Frontal cortex (tissue), 4 donors: ENCODE measurements around the gene GTPBP6. TPM values are rescaled to one million over a fixed set of nuclear protein-coding genes. Genes with fewer than 3 reads are reported as not detected.

Source experiments
- DNase-seq, 2 donors: peaks; one replicate each; pipeline ENCODE4 v3.0.0; 2012; ENCODE audit warnings: low spot score in 2 of 2
- FAIRE-seq: peaks from 2 replicates; lab custom pipeline; 2012; peaks lifted over from hg19 to GRCh38; lab: Jason Lieb, UNC
- total RNA-seq: library from RNA; depleted of rRNA; stranded (reverse); fragments of >200 nt; gene quantifications from one replicate; pipeline ENCODE4 v1.2.3, GENCODE V29; 2014
- donor health status: control.
- donor health status: control.
- donor health status: control.

The GTPBP6 gene, protein sequence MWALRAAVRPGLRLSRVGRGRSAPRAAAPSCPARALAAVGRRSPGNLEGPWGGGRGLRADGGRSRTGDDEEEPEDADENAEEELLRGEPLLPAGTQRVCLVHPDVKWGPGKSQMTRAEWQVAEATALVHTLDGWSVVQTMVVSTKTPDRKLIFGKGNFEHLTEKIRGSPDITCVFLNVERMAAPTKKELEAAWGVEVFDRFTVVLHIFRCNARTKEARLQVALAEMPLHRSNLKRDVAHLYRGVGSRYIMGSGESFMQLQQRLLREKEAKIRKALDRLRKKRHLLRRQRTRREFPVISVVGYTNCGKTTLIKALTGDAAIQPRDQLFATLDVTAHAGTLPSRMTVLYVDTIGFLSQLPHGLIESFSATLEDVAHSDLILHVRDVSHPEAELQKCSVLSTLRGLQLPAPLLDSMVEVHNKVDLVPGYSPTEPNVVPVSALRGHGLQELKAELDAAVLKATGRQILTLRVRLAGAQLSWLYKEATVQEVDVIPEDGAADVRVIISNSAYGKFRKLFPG
- total RNA-seq: 23.6 TPM

DNA sequence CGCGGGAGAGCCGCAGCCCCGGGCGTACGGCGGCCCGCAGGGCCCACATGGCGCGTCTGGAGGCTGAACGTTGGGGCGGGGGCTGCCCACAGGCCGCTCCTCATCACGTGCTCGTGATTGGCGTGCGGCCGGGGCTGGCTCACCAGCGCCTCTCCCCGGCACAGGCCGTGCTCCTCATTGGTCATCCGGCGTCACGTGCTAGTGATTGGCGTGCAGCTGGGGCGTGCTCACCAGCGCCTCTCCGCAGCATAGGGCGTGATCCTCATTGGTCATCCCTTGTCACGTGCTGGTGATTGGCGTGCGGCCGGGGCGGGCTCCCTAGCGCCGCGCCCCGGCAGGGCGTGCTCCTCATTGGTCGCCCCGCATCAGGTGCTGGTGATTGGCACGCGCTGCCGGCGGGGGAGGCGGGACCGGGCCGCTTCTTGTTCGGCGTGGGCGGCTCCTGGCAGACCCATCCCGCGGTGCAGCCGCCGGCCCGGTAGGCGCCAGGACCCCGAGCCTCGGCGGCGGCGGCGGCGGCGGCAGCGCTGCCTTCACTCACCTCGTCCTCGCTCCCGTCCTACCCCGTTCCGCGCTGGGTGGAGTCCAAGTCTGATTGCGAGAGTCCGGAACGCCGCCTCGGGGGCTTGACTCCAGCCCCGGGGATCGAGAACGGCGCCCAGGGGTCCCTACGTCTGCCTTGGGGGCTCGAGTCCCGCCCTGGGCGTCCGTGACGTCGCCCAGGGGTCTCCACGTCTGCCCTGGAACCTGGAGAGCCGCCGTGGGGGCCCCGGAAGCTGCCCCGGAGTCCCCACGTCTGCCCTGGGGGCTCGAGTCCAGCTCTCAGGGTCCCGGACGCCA is at the start of gene GTPBP6:
Gene GTPBP6 (minus strand): TSS at position 58 of the 840 bp plus-strand sequence. CDS start 9 bp downstream, at position 49.
- DNase-seq: peak; percentile 97 to 99
- no peak for FAIRE-seq

DNA sequence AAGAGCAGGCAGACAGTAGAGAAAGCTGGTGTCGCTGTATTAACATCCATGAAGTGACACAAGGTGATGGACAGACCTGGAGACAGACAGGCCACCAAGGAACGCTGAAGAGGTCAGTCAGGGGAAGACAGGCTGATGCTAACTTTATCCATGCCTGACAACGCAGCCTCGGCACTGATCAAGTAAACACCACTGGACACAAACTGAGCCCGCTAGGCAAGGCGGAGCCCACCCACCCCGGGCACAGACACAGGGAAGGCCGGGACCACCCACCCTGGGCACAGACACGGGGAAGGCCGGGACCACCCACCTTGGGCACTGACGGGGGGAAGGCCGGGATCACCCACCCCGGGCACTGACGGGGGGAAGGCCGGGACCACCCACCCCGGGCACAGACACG is 49.3 kb upstream of the GTPBP6 start:
- FAIRE-seq: no peak

DNA sequence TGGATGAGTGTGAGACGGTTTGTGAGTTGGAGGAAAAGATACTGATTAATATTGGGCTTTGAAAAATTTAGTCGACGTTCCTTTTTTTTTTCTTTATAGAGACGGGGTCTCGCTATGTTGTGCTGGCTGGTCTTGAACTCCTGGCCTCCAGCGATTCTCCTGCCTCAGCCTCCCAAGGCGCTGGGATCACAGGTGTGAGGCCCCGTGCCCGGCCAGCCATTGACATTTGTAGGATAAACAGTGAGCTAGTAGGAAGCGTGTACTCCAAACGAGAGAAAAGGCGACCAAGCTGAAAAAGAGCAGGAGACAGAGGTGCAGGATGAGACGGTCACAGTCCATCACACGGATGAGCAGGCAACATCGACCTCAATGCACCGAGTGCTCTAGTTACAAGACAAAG is 48.8 kb upstream of the GTPBP6 start:
- no peak for FAIRE-seq
- no peak for DNase-seq

More for the DNA sequence above, 49.3 kb upstream of the GTPBP6 start:
- no peak for DNase-seq

DNA sequence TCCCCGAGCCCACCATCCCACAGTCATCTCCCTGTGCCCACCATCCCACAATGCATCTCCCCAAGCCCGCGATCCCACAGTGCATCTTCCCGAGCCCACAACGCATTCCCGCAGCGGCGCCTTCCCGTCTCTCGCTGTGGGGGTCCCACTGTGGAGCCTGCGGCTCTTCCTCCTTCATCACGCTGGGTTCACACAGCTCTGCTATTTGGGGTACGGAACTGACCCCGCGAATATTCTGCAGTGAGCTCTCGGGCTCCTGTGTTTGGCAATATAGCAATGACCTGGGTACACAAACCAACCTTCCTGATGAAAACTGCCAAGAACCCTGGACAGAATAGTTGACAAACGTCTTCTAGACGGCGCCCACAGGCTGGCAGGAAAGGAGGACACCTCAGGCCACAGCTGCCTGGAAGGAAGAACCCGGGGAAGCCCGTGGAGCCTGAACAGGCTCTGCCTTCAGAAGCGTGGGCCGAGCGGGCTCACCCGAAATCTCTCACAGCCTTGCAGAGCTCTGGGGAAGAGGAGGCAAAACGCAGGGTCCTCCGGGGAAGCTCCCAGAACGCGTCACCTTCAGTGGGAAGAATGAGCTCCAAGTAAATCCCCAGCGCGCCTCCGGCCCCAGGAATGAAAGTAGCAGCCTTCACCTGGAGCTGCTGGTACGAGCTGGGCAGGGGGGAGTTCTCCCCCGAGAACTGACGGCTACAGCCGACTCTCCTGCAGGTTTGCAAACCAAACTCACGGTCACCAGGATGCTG is 45.2 kb upstream of the GTPBP6 start:
- FAIRE-seq (no peak), DNase-seq (no peak)

DNA sequence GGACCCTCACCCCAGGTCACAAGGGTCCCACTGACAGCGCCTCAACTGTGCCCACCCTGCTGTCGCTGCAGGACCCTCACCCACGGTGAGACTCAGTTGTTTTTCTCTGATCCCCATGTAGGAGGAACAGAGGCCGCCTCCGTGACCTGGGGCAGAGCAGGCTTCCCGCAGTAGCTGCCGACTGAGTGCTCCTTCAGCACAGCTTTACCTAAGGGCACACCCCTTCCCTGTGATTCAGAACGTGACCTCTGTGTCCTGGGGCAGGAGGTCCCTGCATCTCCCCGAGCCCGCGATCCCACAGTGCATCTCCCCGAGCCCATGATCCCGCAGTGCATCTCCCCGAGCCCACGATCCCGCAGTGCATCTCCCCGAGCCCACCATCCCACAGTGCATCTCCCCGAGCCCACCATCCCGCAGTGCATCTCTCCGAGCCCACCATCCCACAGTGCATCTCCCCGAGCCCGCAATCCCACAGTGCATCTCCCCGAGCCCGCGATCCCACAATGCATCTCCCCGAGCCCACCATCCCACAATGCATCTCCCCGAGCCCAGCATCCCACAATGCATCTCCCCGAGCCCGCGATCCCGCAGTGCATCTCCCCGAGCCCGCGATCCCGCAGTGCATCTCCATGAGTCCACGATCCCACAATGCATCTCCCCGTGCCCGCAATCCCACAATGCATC is 44.5 kb upstream of the GTPBP6 start:
- no peak for FAIRE-seq
- DNase-seq: no peak

DNA sequence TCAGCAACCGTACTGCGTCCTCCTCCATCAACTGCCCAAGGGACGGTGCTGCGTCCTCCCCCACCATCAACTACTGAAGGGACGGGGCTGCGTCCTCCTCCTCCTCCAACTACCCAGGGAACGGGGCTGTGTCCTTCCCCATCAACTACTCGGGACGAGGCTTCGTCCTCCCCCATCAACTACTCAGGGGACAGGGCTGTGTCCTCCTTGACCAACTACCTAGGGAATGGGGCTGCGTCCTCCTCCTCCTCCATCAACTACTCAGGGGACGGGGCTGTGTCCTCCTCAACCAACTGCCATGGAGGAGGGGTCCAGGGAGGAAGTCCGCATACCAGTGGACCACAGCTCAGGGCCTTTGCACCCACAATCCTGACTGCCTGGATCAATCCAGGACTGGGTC is 43.8 kb upstream of the GTPBP6 start:
- FAIRE-seq (no peak), DNase-seq (no peak)

DNA sequence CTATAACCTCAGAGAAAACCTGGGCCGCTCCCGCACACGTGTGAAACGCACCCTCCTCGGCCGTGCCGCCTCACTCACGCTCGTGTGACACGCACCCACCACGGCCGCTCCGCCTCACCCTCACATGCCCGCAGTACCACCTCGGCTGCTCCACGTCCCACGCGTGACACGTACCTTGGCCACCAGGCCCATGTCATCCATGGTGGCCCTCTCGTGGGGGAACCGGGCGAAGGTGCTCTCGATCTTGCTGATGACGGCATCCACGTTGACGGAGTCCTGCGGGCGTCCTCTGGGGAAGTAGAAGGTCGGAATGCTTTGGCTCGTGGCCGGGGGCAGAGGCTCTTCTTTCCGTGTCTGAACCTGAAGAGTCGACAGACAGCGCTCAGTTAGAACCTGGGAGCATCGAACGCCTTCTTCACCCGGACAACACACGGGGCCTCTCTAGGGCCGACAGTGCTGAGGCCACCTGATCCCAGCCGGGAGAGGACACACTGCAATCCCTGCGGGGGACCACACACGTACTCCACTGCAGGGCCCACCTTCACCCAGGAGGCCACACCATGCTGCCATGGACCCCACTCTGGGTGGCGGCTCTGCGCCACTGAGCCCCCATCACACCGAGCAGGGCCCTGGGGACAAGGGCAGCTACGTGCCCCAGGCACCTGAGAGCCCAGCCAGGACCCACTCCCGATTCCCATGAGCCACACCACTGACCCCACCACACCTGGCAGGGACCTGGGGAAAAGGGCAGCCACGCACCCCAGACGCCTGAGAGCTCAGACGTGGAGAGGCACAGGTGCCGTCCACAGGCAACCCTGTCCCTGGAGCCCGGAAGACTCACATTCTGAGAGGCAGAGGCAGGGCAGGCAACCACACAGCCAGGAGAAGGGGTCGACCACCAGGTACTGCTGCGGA is 42.9 kb upstream of the GTPBP6 start:
- no peak for DNase-seq

DNA sequence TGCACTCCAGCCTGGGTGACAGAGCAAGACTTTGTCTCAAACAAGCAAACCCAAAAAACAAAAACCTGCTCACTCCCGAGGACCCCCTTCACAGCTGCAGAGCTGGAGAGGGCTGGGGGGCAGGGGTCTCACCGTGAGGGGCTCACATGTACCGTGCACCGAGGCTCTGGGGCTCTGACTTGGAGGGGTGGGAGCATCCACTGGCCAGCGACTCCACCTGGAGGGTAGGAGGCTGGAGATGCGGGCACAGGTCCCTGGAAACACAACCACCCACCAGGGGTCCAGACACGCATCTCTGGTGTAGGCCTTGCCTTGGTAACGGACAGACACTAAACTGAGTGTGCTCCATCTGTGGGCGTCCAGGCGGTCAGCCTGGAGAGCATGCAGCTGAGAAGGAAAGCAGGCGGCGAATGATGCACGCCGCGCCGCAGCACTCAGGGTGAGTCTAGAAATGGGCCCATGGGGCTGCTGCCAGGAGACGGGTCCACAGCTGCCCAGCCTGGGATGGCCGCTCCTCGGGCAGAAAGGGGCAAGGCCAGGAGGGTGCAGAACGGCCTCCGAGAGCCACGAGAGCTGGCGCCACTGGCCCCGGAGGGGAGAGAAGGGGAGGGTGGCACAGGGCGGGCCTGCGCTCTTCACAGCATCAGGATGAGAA is 42.0 kb upstream of the GTPBP6 start:
- no peak for DNase-seq

More for the DNA sequence above, 42.9 kb upstream of the GTPBP6 start:
- no peak for FAIRE-seq

DNA sequence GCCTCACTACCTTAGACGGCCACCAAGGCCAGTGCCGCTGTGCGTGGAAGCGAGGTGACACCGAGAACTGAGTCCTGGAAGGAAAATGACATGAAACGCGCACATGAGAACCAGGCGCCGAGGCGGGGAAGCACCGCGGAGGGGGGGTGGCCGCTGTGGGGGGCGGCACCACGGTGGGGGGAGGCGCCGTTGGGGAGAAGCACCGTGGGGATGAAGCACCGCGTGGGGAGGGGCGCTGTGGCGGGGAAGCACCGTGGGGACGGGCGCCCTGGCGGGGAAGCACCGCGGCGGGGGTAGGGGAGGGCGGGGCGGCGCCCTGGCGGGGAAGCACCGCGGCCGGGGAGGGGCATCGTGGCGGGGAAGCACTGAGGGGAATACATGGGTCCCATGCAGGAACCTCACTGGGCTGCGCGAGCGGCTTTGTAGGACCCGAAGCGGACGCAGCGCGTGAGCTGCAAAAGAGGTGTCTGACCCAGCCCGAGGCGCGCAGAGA is 40.1 kb upstream of the GTPBP6 start:
- DNase-seq: no peak
- FAIRE-seq: no peak

More for the DNA sequence above, 42.0 kb upstream of the GTPBP6 start:
- FAIRE-seq: no peak

DNA sequence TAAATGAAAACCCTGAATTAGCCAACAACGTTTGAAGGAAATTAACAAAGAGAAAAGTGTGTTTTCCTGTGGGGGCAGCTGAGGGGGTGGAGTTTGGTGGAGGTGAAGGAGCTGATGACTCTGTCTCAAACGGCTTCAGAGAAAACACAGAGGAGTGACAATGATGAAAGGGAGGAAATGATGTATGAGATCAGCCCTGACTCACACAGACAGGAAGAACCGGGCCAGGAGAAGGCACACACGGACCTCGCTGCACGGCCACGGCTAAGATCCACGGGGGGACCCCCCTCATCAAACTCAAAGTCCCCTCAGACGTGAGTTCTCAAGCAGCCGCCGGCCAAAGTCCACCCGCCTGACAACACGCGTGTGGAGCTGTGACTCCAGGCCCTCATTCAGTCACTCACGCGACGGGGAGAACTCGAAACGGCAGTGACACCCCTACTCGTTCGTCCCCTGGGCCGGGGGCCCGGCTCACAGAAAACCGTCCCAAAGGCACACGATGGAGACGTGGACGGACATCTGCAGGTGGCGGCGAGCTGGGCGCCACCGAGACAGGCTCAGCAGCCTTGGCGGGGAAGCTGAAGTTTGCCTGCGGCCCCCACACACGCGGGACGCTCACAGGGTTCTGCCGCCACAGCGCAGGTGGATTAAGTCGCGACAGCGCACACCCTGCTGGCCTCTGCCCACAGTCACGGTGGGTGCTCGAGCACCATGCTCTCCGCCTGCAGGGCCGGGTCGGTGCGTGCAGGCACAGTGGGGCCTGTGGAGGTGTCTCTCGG is 39.3 kb upstream of the GTPBP6 start:
- DNase-seq (no peak), FAIRE-seq (no peak)

DNA sequence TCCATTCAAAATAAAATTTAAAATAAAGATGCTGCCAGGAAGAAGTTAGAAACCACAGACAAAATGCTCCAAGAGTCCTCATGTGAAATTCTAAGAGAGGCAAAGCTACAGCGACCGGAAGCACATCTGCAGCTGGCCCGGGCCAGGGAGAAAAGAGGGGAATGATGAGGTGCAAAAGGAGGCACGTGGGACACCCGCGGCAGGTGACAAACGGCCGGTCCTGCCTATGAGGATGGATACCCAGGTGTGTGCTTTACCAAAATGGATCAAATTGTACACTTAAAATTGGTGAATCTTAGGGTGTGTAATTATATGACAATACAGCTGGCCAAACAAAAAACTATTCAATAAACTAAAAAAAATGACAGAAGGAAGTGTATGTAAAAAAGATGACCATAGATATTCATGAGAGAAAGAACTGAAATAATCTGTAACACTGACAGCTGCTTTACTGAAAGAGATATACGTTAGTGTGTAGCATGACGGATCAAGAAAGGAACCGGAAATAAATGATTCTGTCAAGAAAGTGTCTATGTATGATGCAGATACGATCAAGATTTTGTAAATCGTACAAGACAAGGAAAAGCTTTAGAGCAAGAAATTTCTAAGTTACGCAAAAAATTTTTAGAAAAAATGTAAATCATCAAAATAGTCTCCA is 38.6 kb upstream of the GTPBP6 start:
- FAIRE-seq (no peak), DNase-seq (no peak)

DNA sequence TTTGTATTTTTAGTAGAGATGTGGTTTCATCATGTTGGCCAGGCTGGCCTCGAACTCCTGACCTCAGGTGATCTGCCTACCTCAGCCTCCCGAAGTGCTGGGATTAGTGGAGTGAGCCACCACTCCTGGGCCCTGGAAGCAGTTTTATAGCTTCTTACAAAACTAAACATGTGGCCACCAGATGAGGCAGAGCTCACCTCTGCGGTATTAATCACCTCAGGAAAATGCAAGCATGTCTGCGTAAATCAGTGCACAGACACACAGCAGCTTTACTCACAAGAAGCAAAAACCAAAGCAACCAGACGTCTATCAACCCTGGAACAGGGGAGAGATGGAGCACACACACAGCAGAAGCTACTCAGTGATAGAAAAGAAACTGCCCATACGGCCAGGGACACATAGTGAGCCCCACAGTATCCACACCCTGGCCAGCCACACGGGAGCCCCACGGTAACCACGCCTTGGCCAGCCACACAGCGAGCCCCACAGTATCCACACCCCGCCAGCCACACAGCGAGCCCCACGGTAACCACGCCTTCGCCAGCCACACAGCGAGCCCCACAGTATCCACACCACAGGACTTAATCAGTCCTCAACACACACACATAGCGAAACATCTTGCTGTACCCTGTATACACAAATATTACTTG is 37.9 kb upstream of the GTPBP6 start:
- FAIRE-seq: no peak
- DNase-seq: no peak

DNA sequence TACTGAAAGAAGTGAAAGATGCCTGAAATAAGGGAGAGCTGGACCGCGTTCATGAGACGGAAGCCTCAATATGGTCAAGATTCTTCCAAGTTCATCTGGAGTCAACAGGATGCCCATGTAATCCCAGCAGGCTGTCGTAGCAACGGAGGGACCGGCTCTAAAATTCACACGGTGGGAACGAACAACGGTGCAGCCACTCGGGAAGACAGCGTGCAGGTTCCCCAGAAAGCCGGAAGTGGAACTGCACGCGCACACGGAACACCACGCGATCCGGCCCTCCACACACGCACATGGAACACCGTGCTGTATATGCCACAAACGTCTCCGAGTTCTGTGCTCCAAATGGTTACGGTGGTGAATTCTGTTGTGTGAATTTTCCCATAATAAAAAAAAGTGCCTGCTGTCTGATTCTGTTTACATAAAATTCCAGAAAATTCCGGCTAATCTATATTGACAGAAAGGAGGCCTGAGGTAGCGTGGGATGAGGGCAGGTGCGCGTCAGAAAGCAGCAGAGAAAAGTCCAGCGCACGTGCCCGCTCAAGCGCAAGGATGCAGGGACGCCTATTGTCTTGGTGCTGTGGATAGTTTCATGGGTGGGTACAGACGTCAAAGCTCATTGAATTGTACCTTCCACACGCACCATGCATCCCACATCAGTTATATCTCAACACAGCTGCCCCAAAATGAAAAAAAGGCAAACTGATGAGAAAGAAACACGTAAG is 36.9 kb upstream of the GTPBP6 start:
- no peak for FAIRE-seq
- DNase-seq: no peak

DNA sequence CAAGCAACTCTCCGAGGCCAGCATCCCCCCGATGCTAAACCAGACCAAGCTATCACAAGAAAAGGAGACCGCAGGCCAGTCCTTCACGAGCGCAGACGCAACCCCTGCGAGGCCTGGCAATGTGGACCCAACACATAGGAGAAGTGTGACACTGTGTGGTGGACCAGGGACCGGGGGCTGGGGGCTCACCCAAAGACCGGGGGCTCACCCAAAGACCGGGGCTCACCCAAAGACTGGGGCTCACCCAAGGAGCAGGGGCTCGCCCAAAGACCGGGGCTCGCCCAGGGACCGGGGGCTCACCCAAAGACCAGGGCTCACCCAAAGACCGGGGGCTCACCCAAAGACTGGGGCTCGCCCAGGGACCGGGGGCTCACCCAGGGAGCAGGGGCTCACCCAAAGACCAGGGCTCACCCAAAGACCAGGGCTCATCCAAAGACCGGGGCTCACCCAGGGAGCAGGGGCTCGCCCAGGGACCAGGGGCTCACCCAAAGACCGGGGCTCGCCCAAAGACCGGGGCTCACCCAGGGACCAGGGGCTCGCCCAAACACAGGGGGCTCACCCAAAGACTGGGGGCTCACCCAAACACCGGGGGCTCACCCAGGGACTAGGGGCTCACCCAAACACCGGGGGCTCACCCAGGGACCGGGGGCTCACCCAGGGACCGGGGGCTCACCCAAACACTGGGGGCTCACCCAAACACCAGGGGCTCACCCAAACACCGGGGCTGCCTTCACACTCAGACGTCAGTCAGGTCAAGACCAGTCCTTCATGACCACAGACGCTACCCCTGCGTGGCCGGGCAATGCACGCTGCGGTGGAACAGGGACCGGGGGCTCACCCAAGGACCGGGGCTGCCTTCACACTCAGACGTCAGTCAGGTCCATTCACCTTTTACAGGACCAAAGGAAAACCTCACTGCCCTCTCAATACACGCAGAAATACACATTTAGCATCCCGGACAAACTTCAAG is 35.3 kb upstream of the GTPBP6 start:
- FAIRE-seq (no peak), DNase-seq (no peak)
